ENCODE data around the gene ATP11A. TPM values are rescaled to one million over a fixed set of nuclear protein-coding genes. Genes with fewer than 3 reads are reported as not detected.

The ATP11A gene
- total RNA-seq, 1 experiment from 2014 or later, result 232 TPM

DNA sequence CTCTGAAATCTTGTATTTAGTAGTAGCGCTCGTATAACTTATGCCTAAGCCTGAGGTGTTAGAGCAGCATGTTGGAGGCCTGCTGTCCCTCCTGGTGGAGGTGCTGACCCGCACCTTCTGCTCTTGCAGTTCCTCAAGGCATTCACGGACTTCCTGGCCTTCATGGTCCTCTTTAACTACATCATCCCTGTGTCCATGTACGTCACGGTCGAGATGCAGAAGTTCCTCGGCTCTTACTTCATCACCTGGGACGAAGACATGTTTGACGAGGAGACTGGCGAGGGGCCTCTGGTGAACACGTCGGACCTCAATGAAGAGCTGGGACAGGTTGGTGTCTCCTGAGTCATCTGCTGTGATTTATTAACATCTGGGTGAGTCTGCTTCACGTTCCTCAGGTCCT lies 136.7 kb downstream of the ATP11A start:
- DNase-seq, result no peak
- peaks cover 5% of the 10 kb centered on the region for H3K36me3 ChIP-seq (ENCODE audit: control insufficient read depth, insufficient read depth, low read length)
- intact Hi-C loops (cut with micrococcal nuclease; ENCODE audit: unreplicated experiment), result no loop called here
- Mint-ChIP-seq H3K27me3 (ENCODE audit: insufficient read depth, unreplicated experiment) (no peaks in the 10 kb centered on the region), H3K36me3 (ENCODE audit: insufficient read depth, unreplicated experiment) (peaks cover 88% of the 10 kb centered on the region), H3K9me3 (ENCODE audit: unreplicated experiment) (no peaks in the 10 kb centered on the region), H3K4me3 (ENCODE audit: unreplicated experiment) (no peak overlapping the region), H3K4me1 (ENCODE audit: low read depth, unreplicated experiment) (no peaks in the 10 kb centered on the region), H3K27ac (ENCODE audit: unreplicated experiment) (no peak overlapping the region)
- no peaks in the 10 kb centered on the region for H3K27me3 ChIP-seq (replicated peaks; ENCODE audit: control insufficient read depth, insufficient read depth, low read length)
- no TSS peak for BruUV-seq (replicated peaks)
- H3K4me1 ChIP-seq, result no peaks in the 10 kb centered on the region
- no peak overlapping the region for H3K4me3 ChIP-seq (ENCODE audit: low read depth, low read length)
- no peak for TF ChIP-seq CTCF (IDR thresholded peaks at IDR 0.05; ENCODE audit: insufficient read depth in 1 of 2, low read depth in 1 of 2, low read length in 1 of 2, severe bottlenecking in 1 of 2, unreplicated experiment in 1 of 2)
- POLR2A ChIA-PET, result no interaction called here
- CTCF ChIA-PET, result no interaction called here
- H3K9me3 ChIP-seq, result no peaks in the 10 kb centered on the region

DNA sequence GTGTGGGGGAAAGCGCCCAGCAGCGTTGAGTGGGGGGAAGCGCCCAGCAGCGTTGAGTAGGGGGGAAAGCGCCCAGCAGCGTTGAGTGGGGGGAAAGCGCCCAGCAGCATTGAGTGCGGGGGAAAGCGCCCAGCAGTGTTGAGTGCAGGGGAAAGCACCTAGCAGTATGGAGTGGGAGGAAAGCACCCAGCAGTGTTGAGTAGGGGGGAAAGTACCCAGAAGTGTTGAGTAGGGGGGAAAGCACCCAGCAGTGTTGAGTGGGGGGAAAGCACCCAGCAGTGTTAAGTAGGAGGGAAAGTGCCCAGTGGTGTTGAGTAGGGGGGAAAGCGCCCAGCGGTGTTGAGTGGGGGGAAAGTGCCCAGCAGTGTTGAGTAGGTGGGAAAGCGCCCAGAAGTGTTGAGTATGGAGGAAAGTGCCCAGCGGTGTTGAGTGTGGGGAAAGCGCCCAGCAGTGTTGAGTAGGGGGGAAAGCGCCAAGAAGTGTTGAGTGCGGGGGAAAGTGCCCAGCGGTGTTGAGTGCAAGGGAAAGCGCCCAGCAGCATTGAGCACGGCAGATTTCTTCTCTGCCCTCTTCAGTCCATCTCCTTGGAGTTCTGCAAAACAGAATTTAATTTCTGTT lies 138.4 kb downstream of the ATP11A start:
- Mint-ChIP-seq H3K4me1 (ENCODE audit: low read depth, unreplicated experiment) (no peaks in the 10 kb centered on the region), H3K27ac (ENCODE audit: unreplicated experiment) (no peak overlapping the region), H3K36me3 (ENCODE audit: insufficient read depth, unreplicated experiment) (peaks cover 88% of the 10 kb centered on the region), H3K27me3 (ENCODE audit: insufficient read depth, unreplicated experiment) (no peaks in the 10 kb centered on the region), H3K4me3 (ENCODE audit: unreplicated experiment) (no peak overlapping the region), H3K9me3 (ENCODE audit: unreplicated experiment) (no peaks in the 10 kb centered on the region)
- intact Hi-C loops (cut with micrococcal nuclease; ENCODE audit: unreplicated experiment), result no loop called here
- ChIA-PET POLR2A (no interaction called here), CTCF (no interaction called here)
- TF ChIP-seq CTCF (IDR thresholded peaks at IDR 0.05; ENCODE audit: insufficient read depth in 1 of 2, low read depth in 1 of 2, low read length in 1 of 2, severe bottlenecking in 1 of 2, unreplicated experiment in 1 of 2), result no peak
- DNase-seq, result no peak
- no peaks in the 10 kb centered on the region for H3K27me3 ChIP-seq (replicated peaks; ENCODE audit: control insufficient read depth, insufficient read depth, low read length)
- H3K4me1 ChIP-seq, result no peaks in the 10 kb centered on the region
- peaks cover 13% of the 10 kb centered on the region for H3K36me3 ChIP-seq (ENCODE audit: control insufficient read depth, insufficient read depth, low read length)
- H3K9me3 ChIP-seq, result no peaks in the 10 kb centered on the region
- no TSS peak for BruUV-seq (replicated peaks)
- no peak overlapping the region for H3K4me3 ChIP-seq (ENCODE audit: low read depth, low read length)

GRCh38 chr13:112828756-112829155 lies 138.9 kb downstream of the ATP11A start:
- Mint-ChIP-seq H3K27ac (ENCODE audit: unreplicated experiment) (no peak overlapping the region), H3K27me3 (ENCODE audit: insufficient read depth, unreplicated experiment) (no peaks in the 10 kb centered on the region), H3K36me3 (ENCODE audit: insufficient read depth, unreplicated experiment) (peaks cover 89% of the 10 kb centered on the region), H3K9me3 (ENCODE audit: unreplicated experiment) (no peaks in the 10 kb centered on the region), H3K4me3 (ENCODE audit: unreplicated experiment) (no peak overlapping the region), H3K4me1 (ENCODE audit: low read depth, unreplicated experiment) (no peaks in the 10 kb centered on the region)
- no peak for TF ChIP-seq CTCF (IDR thresholded peaks at IDR 0.05; ENCODE audit: insufficient read depth in 1 of 2, low read depth in 1 of 2, low read length in 1 of 2, severe bottlenecking in 1 of 2, unreplicated experiment in 1 of 2)
- peaks cover 13% of the 10 kb centered on the region for H3K36me3 ChIP-seq (ENCODE audit: control insufficient read depth, insufficient read depth, low read length)
- no peaks in the 10 kb centered on the region for H3K4me1 ChIP-seq
- DNase-seq, result no peak
- H3K4me3 ChIP-seq (ENCODE audit: low read depth, low read length), result no peak overlapping the region
- H3K27me3 ChIP-seq (replicated peaks; ENCODE audit: control insufficient read depth, insufficient read depth, low read length), result no peaks in the 10 kb centered on the region
- ChIA-PET POLR2A (no interaction called here), CTCF (no interaction called here)
- no TSS peak for BruUV-seq (replicated peaks)
- H3K9me3 ChIP-seq, result no peaks in the 10 kb centered on the region
- intact Hi-C loops (cut with micrococcal nuclease; ENCODE audit: unreplicated experiment), result no loop called here

All from Caco-2 (cell line).